Central memory CD4-positive, alpha-beta T cell (primary cell): ENCODE data around the gene CYTH1.

ENCODE experiments used
- DNase-seq: peaks from one replicate; pipeline ENCODE4 v3.0.0; 2022

CYTH1 gene

DNA sequence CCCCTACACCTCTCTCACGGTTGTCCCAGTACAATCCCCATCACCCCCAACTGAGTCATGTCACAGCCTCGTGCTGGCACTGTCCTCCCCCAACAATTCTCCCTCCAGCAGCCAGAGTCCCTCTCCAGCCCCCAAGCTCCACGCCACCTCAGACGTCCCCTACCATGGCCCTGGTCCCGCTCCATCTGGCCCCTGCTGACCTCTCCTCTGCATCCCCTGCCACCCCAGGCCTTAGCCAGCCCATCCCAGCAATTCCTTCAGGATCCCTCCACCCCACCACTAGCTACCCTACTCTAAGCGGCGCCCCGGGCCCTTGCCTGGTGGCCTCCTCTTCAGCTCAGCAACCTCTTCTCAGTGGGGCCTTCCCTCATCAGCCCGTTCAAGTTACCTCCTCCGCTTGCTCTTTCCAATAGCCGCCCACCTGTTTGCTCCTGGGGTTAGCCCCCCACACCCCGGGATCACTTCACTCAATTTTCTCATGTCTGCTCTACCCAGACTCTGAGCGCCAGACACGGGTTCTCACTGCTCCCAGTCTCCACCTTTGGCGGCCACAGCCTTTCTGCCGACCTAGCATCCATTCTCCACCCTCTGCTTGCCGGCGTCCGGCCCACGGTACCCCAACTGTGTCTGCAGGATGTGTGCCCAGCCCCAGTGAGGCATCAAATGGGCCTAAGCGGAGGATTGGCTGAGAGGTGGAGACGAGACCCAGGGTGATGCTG is 112.7 kb downstream of the CYTH1 start:
- DNase-seq, result no peak

DNA sequence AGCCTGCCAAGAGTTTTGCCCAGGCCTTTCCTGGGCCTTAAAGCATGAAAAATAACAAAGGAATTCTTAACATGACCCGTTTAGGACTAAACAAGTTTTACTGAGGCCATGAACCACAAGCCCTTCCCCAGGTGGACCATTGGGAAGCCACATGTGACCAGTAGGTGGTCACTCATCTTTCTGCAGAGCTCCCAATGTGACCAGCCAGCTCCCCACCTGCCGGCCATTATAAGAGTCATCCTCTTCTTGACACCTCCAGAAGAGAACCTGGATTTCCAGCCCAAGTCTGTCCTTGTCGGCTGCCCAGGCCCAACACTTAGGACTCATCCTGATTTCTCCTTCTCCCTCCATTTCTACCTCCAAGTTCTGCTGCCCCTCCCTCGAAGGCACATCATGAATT is 113.2 kb downstream of the CYTH1 start:
- no peak for DNase-seq

DNA sequence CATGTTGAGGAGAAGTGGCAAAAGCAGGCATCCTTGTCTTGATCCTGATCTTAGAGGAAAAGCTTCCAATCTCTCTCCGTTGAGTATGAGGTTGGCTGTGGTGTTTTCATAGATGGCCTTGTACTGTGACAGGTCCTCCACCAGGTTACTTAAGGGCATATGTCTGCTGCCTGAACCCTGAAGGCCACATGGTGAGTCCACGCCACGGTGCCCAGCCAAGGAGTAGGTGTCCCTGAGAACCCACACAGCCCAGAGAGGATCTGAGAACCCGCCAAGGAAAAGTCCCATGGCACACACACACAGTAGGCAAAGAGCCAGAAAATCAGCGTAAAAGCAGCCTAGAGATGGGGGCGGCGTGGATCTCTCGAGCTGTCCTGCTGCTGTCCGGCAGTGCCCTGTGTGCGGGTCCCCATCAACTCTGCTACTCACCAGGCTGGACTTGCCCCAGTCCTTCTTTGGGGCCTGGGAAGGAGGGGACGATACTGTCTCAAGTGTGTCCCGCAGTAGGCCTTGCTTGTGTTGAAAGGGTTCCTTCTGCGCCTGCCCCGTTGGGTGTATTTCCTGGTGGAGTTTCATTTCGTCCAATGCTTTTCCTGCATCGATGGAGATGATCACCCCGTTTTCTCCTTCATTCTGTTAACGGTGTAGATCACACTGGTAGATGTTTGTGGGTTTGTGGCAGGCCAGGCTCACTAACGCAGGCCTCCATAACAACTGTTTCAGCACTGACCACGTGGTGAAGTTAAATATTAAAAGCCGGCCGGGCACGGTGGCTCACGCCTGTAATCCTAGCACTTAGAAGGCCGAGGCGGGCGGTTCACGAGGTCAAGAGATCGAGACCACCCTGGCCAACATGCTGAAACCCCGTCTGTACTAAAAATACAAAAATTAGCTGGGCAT is 114.1 kb downstream of the CYTH1 start:
- no peak for DNase-seq

DNA sequence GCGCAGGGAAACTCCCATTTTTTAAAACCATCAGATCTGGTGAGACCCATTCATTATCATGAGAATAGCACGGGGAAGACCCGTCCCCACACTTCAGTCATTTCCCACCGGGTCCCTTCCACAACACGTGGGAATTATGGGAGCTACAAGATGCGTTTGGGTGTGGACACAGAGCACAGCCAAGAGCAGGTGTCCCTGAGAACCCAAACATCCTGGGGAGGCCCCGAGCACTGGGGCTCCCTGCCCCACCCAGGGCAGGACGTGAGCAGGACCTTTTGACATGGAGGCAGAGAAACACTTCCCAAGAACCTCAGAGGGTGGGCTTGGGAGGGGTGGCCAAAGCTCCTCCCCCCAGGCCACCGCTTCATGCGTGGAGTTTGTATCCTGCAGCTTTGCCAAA is 115.0 kb downstream of the CYTH1 start:
- no peak for DNase-seq

GRCh38 chr17:78665952-78666920 is 115.8 kb downstream of the CYTH1 start:
- peak; percentile 74 for DNase-seq

- no peak for DNase-seq
Measured at GRCh38 chr17:78665387-78665951, 116.6 kb downstream of the CYTH1 start.

DNA sequence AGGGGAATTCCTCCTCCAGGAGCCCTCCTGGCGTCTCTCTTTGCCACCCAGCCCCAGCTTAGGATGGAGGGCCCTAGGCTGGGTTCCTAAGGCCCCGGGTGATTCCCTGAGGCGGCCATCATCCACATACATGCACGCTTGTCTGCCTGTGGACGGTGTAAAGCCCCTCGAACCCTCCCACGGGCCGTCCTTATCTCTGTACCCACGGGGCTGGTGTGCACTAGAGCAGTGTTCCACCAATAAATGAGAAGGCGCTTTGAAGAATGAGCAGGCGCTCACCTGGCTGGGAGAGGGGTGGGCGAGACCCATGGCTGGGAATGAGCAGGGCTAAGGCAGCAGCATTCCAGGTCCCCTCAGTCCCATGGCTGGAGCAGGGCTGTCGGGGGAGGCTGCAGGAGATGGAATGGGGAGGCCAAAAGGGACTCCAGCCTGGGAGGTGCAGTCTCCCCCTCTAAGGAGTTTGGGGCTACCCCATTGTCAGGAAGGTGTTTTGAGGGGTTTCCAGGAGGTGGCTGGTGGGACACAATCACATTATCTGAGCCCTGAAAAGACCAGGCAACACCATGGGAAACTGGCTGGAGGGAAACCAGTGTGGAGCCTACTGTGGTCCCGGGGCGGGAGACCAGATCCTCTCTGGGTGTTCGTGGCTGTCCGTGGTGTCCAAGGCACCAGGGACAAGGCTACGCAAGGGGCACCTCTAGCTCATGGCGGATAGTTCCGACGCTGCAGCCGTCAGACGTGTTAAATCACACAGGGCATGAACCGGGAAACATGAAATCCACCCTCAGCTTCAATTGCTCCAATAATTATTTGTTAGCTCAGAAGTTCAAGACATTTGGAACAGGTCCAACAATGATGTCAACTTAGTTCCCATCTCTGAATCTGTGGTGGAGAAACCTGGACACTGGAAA is 117.3 kb downstream of the CYTH1 start:
- no peak for DNase-seq

DNA sequence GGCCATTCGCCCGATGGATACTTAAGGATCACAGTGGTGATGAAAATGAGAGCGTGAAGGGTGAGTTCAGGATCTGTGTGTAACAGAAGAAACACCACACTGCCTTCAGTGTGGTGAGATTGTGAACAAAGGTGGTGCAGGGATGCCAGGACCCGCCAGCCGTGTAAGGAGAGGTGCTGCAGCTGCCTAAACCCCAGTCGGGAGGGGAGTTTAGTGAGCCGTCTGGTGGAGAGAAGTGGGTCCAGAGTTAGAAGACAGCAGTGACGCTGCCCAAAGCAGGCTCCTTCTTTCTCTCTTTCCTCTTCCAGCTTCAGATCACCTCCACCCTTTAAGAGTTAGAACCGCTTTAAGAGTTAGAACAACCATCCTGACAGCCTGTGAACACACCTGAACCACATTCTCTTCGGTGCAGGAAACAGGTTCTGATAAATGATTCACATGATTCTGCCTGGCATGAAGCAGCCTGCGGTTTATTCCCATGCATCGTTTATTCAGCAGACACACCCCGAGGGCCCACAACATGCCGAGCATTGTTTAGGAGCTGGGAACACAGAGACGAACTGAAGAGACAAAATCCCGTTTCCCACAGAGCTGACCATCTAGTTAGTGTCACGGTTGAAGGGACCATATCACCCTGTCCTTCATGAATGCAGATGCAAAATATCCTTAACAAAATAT is 120.8 kb downstream of the CYTH1 start:
- DNase-seq, result no peak

DNA sequence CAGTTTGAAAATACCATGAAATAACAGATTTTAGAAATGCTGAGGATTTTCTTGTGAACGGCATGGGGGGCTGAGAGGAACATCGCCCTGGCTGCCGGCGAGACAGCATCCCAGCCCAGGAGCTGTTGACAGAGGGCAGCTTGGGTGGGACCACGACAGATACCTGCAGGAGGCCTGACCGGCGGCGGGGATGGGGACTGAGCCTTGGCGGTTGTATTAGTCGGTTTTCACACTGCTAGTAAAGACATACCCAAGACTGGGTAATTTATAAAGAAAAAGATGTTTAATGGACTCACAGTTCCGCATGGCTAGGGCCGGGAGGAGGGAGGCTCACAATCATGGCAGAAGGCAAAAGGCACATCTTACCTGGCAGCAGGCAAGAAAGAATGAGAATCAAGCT is 122.5 kb downstream of the CYTH1 start:
- no peak for DNase-seq

DNA sequence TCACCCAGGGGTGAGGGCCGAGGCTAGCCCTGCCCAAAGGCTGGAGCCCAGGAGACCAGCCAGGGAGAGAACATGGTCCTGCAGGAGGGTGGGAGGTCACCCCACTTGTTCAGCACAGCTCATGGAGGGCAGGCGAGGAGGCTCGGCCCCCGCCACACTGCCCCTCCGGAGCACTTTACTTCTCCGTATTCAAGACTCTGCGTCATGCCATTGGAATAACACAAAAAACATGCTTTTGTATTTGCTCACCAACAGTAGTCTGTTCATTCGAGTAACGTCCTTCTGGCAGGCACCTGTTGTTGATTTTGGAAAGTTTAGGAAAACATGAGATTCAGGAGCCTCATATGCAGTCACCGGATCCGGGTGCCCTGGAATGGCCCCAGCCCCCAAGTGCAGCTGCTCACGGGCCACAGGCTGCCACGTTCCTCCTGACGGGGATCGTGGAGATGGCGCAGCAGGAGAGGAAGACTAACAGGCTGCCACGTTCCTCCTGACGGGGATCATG is 123.7 kb downstream of the CYTH1 start:
- DNase-seq, result no peak

DNA sequence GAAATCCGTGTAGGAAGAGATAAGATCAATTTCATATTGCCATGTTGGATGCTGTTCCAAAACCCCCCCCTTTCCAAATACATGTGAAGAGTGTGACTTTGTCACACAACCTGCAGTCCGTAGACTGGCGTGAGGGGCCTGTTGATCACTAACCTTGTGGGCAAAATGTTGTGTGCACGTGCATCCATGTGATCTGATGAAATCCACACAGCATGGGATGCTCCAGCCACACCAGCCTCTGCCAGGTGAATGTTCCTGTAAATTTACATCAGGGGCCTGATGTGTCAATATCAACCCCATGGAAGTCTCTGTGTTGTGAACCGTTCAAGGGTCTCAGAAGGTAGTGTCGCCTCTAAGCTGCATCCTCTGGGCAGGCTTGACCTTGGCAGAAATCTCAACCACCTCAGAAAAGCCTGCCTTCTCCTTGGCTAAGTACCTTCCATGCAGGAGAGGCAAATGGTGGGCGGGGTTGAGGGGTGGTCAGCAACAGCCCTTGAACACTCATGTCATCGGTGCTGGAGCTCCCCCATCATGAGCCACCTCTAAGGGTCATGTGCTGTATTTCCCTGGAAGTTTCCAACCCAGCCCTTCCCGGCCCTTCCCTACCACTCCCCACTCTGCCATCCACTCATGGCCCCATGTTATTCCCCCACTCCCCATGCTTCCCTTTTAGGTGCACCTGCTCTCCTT is 126.7 kb downstream of the CYTH1 start:
- no peak for DNase-seq

GRCh38 chr17:78654325-78654724 is 127.7 kb downstream of the CYTH1 start:
- DNase-seq, result no peak

DNA sequence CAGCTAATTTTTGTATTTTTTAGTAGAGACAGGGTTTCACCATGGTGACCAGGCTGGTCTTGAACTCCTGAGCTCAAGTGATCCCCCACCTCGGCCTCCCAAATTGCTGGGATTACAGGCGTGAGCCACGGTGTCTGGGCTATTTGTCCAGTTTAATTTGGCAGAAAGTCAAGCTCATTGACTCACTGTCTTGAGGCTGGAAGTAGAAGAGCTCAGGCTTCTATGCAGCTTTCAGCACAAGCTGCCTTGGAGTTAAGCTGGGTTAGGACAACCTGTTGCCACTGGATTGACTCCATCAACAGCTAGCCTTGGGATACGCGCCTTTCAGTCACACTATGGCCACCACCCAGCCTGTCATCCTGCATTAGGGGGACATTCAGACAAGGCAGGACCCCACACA is 128.7 kb downstream of the CYTH1 start:
- DNase-seq, result no peak

DNA sequence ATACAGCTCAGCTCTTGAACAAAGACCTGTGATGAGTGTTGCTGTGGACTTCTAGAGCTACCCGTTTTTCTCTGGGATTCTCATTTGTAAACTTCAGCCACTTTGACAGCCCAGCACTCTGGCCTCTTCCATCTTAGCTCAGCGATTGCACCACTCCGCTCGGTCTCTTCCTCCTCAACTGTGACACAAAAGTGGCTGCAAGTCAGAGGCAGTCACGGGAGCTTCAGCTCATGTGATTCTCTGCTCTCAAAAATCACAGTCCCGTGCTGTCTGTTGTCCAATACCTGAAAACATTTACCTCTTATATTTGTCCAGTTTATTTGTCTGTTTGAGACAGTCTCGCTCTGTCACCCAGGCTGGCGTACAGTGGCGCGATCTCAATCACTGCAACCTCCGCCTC is 129.2 kb downstream of the CYTH1 start:
- no peak for DNase-seq

GRCh38 chr17:78652024-78652423 is 130.0 kb downstream of the CYTH1 start:
- DNase-seq, result no peak

GRCh38 chr17:78651554-78651953 is 130.5 kb downstream of the CYTH1 start:
- DNase-seq, result no peak

- DNase-seq, result no peak
Measured at GRCh38 chr17:78650093-78650715, 131.9 kb downstream of the CYTH1 start.

DNA sequence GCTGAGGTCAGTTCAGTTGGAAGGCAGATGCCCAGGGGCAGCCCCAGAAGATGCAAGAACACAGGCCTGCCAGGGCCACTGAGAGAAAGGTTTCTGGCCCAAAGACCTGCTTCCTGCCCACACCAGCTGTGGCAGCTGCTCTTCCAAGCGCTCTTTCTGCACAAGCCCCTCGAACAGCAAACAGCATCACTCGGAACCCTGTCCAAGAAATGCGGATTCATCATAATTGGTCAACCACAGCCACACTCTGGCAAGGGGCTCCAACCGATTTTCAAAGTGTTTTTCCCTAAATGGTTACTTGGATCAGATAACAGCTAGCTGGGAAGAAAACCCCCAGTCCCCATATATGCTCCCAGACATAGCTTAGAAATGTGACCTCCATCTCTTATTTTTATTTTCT is 133.8 kb downstream of the CYTH1 start:
- no peak for DNase-seq

DNA sequence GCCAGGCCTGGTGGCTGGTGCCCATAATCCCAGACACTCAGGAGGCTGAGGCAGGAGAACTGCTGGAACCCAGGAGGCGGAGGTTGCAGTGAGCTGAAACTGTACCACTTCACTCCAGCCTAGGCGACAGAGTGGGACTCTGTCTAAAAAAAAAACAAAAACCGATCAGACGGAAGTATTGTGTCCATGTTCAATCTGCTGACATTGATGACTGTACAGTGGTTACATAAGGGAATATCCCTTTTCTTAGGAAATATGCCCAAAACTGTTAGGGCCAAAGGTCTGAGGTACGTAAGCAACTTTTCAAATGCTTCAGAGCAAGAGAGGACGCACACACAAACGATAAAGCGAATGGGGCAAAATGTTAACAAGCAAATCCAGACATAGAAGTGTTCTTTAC is 135.0 kb downstream of the CYTH1 start:
- DNase-seq, result no peak
